Breast epithelium (tissue), 3 donors: Measurements from ENCODE around the gene APEH.

Source experiments
- POLR2AphosphoS5 ChIP-seq, 3 donors: sonication (generic); formaldehyde crosslinking; IDR thresholded peaks; one replicate each; pipeline ENCODE4 v1.6.1; 2017; ENCODE audit warnings: antibody characterized with exemption in 3 of 3
- TF ChIP-seq, protein P1 (sequence below), 3 donors: fragments of 450-650 bp; IDR thresholded peaks; one replicate each; pipeline ENCODE4 v1.5.1; 2016 to 2017; ENCODE audit warnings: antibody characterized with exemption in 3 of 3, mild to moderate bottlenecking in 3 of 3, moderate library complexity in 3 of 3

DNA sequence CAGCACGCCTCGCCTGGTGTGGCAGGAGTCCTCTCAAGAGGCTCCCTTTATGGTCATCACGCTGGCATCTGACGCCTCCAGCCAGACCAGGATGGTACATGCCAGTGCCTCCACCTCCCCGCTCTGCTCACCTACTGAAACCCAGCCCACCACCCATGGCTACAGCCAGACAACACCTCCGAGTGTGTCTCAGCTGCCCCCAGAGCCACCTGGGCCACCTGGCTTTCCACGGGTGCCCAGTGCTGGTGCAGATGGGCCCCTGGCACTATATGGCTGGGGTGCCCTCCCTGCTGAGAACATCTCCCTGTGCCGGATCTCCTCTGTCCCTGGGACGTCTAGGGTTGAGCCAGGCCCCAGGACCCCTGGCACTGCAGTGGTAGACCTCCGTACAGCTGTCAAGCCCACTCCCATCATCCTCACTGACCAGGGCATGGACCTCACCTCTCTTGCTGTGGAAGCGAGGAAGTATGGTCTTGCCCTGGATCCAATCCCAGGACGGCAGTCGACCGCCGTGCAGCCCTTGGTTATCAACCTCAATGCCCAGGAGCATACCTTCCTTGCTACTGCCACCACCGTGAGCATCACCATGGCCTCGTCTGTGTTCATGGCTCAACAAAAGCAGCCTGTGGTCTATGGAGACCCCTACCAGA is 19.9 kb upstream of the APEH start:
- TF ChIP-seq, protein P1, sequence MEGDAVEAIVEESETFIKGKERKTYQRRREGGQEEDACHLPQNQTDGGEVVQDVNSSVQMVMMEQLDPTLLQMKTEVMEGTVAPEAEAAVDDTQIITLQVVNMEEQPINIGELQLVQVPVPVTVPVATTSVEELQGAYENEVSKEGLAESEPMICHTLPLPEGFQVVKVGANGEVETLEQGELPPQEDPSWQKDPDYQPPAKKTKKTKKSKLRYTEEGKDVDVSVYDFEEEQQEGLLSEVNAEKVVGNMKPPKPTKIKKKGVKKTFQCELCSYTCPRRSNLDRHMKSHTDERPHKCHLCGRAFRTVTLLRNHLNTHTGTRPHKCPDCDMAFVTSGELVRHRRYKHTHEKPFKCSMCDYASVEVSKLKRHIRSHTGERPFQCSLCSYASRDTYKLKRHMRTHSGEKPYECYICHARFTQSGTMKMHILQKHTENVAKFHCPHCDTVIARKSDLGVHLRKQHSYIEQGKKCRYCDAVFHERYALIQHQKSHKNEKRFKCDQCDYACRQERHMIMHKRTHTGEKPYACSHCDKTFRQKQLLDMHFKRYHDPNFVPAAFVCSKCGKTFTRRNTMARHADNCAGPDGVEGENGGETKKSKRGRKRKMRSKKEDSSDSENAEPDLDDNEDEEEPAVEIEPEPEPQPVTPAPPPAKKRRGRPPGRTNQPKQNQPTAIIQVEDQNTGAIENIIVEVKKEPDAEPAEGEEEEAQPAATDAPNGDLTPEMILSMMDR (IDR thresholded peaks at IDR 0.05): no peak
- TF ChIP-seq POLR2AphosphoS5 (IDR thresholded peaks at IDR 0.05): no peak
